ENCODE measurements around the gene PGM5. TPM values are rescaled to one million over a fixed set of nuclear protein-coding genes. Genes with fewer than 3 reads are reported as not detected.

Gene PGM5
- total and polyA plus RNA-seq, 2 of the 4 experiments (the other 2 are of a cell fraction): 8.3 to 14.7 TPM

Other genes with a start within 250 kb of the PGM5 start
- 3.4 and 11.9 TPM in 2 replicates for gene ZNG1C, start 114.6 kb upstream of the PGM5 start, total RNA-seq (2012; rRNA removed)
- 19.0 and 20.2 TPM in 2 replicates for gene ZNG1C, start 114.6 kb upstream of the PGM5 start, polyA plus RNA-seq (2012; rRNA removed)
- under 0.01 TPM in 1 of 2 replicates, not detected in the other for gene FOXD4L3, start 53.7 kb upstream of the PGM5 start, total RNA-seq (2012; rRNA removed)
- not detected in 2 replicates for gene FOXD4L3, start 53.7 kb upstream of the PGM5 start, polyA plus RNA-seq (2012; rRNA removed)
- gene TMEM252, start 184.3 kb downstream of the PGM5 start, total RNA-seq (2012; rRNA removed): not detected in 2 replicates
- gene TMEM252, start 184.3 kb downstream of the PGM5 start, polyA plus RNA-seq (2012; rRNA removed): not detected in 2 replicates